B cell (primary cell): ENCODE data around the gene MAGI2. TPM values are rescaled to one million over a fixed set of nuclear protein-coding genes. Genes with fewer than 3 reads are reported as not detected.

Experiments
- ATAC-seq: fragments of 200-7000 bp; cut with Tn5 transposase; one replicate; pipeline ENCODE4 v1.10.0; 2021; ENCODE audit warnings: low read depth, mild to moderate bottlenecking, moderate number of reproducible peaks, moderate library complexity
- CTCF ChIA-PET: fragments of 350-600 bp; sonication (Branson Sonifier 250); formaldehyde crosslinking; loops from one replicate; lab custom pipeline; 2021; ENCODE audit warnings: antibody characterized with exemption, inconsistent platforms; lab: Charles Lee
- POLR2A ChIA-PET: fragments of 350-600 bp; sonication (Branson Sonifier 250); formaldehyde crosslinking; loops from one replicate; lab custom pipeline; 2021; ENCODE audit warnings: antibody characterized with exemption; lab: Charles Lee
- DNase-seq: peaks from one replicate; pipeline ENCODE4 v3.0.0; 2013
- H2AFZ ChIP-seq: 2 replicates; pipeline ENCODE4 v1.6.1; 2012; ENCODE audit warnings: mild to moderate bottlenecking, low read depth, low read length; ENCODE audit not compliant: insufficient read depth, poor library complexity, severe bottlenecking
- H3K27ac ChIP-seq, 2 donors: 1 replicate in 1 of 2; 2 replicates in 1 of 2; pipeline ENCODE4 v1.5.1; 2012 to 2013; ENCODE audit warnings: low read length in 2 of 2, mild to moderate bottlenecking in 2 of 2, moderate library complexity in 1 of 2
- H3K27me3 ChIP-seq, 4 experiments: fragments of 200-600 bp in 1 of 4; sonication (generic) in 1 of 4; replicated peaks in 1 of 4; 1 replicate in 2 of 4; 2 replicates in 2 of 4; pipeline versions ENCODE4 v1.6.1 to v1.7.0; 2013 to 2016; ENCODE audit warnings: low read length in 3 of 4, mild to moderate bottlenecking in 2 of 4, mixed read lengths in 1 of 4, moderate library complexity in 1 of 4; ENCODE audit not compliant: insufficient read depth in 4 of 4, control insufficient read depth in 3 of 4; ENCODE audit errors: control extremely low read depth in 1 of 4
- H3K36me3 ChIP-seq, 2 experiments: replicated peaks in 1 of 2; 1 replicate in 1 of 2; 2 replicates in 1 of 2; pipeline versions ENCODE4 v1.6.1 to v1.7.1; 2013; ENCODE audit warnings: low read length in 1 of 2; ENCODE audit not compliant: insufficient read depth in 2 of 2, control insufficient read depth in 1 of 2; ENCODE audit errors: control extremely low read depth in 1 of 2, extremely low read depth in 1 of 2
- H3K4me1 ChIP-seq, 2 donors: fragments of 200-600 bp in 1 of 2; sonication (generic) in 1 of 2; 1 replicate in 1 of 2; 2 replicates in 1 of 2; pipeline versions ENCODE4 v1.5.1 to v1.6.1; 2013 to 2017; ENCODE audit warnings: low read length in 2 of 2; ENCODE audit not compliant: control insufficient read depth in 2 of 2, insufficient read depth in 2 of 2
- H3K4me2 ChIP-seq: replicated peaks from 2 replicates; pipeline ENCODE3; 2012; ENCODE audit warnings: mild to moderate bottlenecking, low read depth, low read length; ENCODE audit not compliant: poor library complexity, severe bottlenecking
- H3K4me3 ChIP-seq, 5 experiments: fragments of 200-600 bp in 1 of 5; sonication (generic) in 1 of 5; 1 replicate in 3 of 5; 2 replicates in 2 of 5; pipeline versions ENCODE4 v1.5.1 to v1.7.0; 2011 to 2016; ENCODE audit warnings: low read length in 4 of 5, mild to moderate bottlenecking in 4 of 5, low read depth in 2 of 5, control low read depth in 1 of 5, moderate library complexity in 1 of 5; ENCODE audit not compliant: insufficient read depth in 1 of 5; ENCODE audit errors: control extremely low read depth in 1 of 5, extremely low read depth in 1 of 5
- H3K79me2 ChIP-seq: fragments of 200-600 bp; sonication (generic); one replicate; pipeline ENCODE4 v1.6.0; 2016; ENCODE audit warnings: low read length; ENCODE audit not compliant: control insufficient read depth, insufficient read depth
- H3K9ac ChIP-seq: fragments of 200-600 bp; sonication (generic); 2 replicates; pipeline ENCODE4 v1.6.1; 2017; ENCODE audit warnings: mild to moderate bottlenecking, low read length, moderate library complexity
- H3K9me3 ChIP-seq, 3 donors: one replicate each; pipeline versions ENCODE4 v1.6.1 to v1.7.1; 2013; ENCODE audit warnings: low read length in 2 of 3; ENCODE audit not compliant: control insufficient read depth in 2 of 3, insufficient read depth in 1 of 3; ENCODE audit errors: control extremely low read depth in 1 of 3
- H4K20me1 ChIP-seq: 2 replicates; pipeline ENCODE4 v1.6.0; 2012; ENCODE audit warnings: mild to moderate bottlenecking, low read length; ENCODE audit not compliant: insufficient read depth, control insufficient read depth, poor library complexity, severe bottlenecking
- H3K27ac Mint-ChIP-seq: one replicate; pipeline ENCODE4 v1.8.0; 2021; ENCODE audit warnings: mixed read lengths
- H3K27me3 Mint-ChIP-seq: one replicate; pipeline ENCODE4 v1.8.0; 2021; ENCODE audit warnings: mixed read lengths
- H3K4me1 Mint-ChIP-seq: one replicate; pipeline ENCODE4 v1.8.0; 2021; ENCODE audit warnings: mixed read lengths
- H3K4me3 Mint-ChIP-seq: one replicate; pipeline ENCODE4 v1.8.0; 2021; ENCODE audit warnings: mixed read lengths
- H3K9me3 Mint-ChIP-seq: one replicate; pipeline ENCODE4 v1.8.0; 2022; ENCODE audit warnings: mixed read lengths; ENCODE audit not compliant: insufficient read depth
- CTCF ChIP-seq: fragments of 200-600 bp; IDR thresholded peaks from one replicate; pipeline ENCODE4 v1.8.0; 2022; ENCODE audit warnings: antibody characterized with exemption, mild to moderate bottlenecking
- EZH2 ChIP-seq: IDR thresholded peaks from 2 replicates; pipeline ENCODE4 v1.6.1; 2012; ENCODE audit warnings: borderline replicate concordance, low read depth, mild to moderate bottlenecking, moderate library complexity, low read length; ENCODE audit not compliant: insufficient read depth, poor library complexity, severe bottlenecking
- WGBS: methylation state at CpG from one replicate; pipeline ENCODE4 v1.1.5; 2013; ENCODE audit warnings: missing lambda C conversion rate; ENCODE audit not compliant: insufficient coverage; 5-methylcytosine and 5-hydroxymethylcytosine counted together
- intact Hi-C: fragments of 100-400 bp; cut with micrococcal nuclease; formaldehyde crosslinking; loops from one replicate; pipeline ENCODE4 v1.10.0; 2022
- polyA plus RNA-seq: library from polyadenylated mRNA; depleted of rRNA; stranded (reverse); fragments of >200 nt; gene quantifications from 2 replicates; pipeline ENCODE4 v1.2.3, GENCODE V29; 2012
- total RNA-seq, 2 donors: library from RNA; stranded (reverse); fragments of 120-200 nt in 1 of 2; gene quantifications; 1 replicate in 1 of 2; 2 replicates in 1 of 2; pipeline versions ENCODE4 v1.2.3 to v1.2.4, GENCODE V29; 2013 to 2022

Gene MAGI2
- total and polyA plus RNA-seq, 2 donors (not counting 1 experiment from before 2014, with no cell fraction given), result 0.16 to 0.64 TPM

- 83% methylated on average over 1 of the region's 6 CpGs for WGBS
- Histone ChIP-seq H3K4me2 (no peak overlapping the region), H4K20me1 (no peaks in the 10 kb centered on the region), H3K27ac (no peak overlapping the region), H3K4me3 (no peak overlapping the region), H3K9me3 (peaks cover 0 to 3% (median 0%) of the 10 kb centered on the region in 3 donors), H3K27me3 (no peaks in the 10 kb centered on the region), H2AFZ (no peak overlapping the region), H3K79me2 (no peaks in the 10 kb centered on the region), H3K4me1 (no peaks in the 10 kb centered on the region), H3K9ac (no peak overlapping the region), H3K36me3 (no peaks in the 10 kb centered on the region)
- Mint-ChIP-seq H3K9me3 (peaks cover 3% of the 10 kb centered on the region), H3K4me3 (no peak overlapping the region), H3K27me3 (no peaks in the 10 kb centered on the region), H3K27ac (no peak overlapping the region), H3K4me1 (no peaks in the 10 kb centered on the region)
- ChIA-PET POLR2A (no interaction called here), CTCF (no interaction called here)
- TF ChIP-seq EZH2 (no peak), CTCF (no peak)
- ATAC-seq (no peak), DNase-seq (no peak)
- intact Hi-C loops, result no loop called here
Measured at GRCh38 chr7:79199266-79199665, 254.2 kb downstream of the MAGI2 start.

- Histone ChIP-seq H4K20me1 (no peaks in the 10 kb centered on the region), H2AFZ (no peak overlapping the region), H3K79me2 (no peaks in the 10 kb centered on the region), H3K36me3 (no peaks in the 10 kb centered on the region), H3K4me2 (no peak overlapping the region), H3K9ac (no peak overlapping the region), H3K4me3 (no peak overlapping the region), H3K27ac (no peak overlapping the region), H3K9me3 (no peaks in the 10 kb centered on the region), H3K4me1 (no peaks in the 10 kb centered on the region), H3K27me3 (no peaks in the 10 kb centered on the region)
- H3K4me3 Mint-ChIP-seq, result no peak overlapping the region
- ChIA-PET CTCF (no interaction called here), POLR2A (no interaction called here)
- no peak for ATAC-seq
- no peaks in the 10 kb centered on the region for H3K9me3 Mint-ChIP-seq
- H3K27ac Mint-ChIP-seq, result no peak overlapping the region
- DNase-seq, result no peak
- TF ChIP-seq EZH2 (no peak), CTCF (no peak)
- 100% methylated on average over 1 of the region's 2 CpGs for WGBS
- intact Hi-C loops, result no loop called here
- no peaks in the 10 kb centered on the region for H3K27me3 Mint-ChIP-seq
- no peaks in the 10 kb centered on the region for H3K4me1 Mint-ChIP-seq
Measured at GRCh38 chr7:79185605-79186004, 267.9 kb downstream of the MAGI2 start.
